ENCODE measurements around the gene ZNF382.
"Not testable (repeated sequence)": the region's sequence is repeated elsewhere in the genome, so short reads cannot be mapped to it uniquely, and the experiment has no call there.

ZNF382 gene

DNA sequence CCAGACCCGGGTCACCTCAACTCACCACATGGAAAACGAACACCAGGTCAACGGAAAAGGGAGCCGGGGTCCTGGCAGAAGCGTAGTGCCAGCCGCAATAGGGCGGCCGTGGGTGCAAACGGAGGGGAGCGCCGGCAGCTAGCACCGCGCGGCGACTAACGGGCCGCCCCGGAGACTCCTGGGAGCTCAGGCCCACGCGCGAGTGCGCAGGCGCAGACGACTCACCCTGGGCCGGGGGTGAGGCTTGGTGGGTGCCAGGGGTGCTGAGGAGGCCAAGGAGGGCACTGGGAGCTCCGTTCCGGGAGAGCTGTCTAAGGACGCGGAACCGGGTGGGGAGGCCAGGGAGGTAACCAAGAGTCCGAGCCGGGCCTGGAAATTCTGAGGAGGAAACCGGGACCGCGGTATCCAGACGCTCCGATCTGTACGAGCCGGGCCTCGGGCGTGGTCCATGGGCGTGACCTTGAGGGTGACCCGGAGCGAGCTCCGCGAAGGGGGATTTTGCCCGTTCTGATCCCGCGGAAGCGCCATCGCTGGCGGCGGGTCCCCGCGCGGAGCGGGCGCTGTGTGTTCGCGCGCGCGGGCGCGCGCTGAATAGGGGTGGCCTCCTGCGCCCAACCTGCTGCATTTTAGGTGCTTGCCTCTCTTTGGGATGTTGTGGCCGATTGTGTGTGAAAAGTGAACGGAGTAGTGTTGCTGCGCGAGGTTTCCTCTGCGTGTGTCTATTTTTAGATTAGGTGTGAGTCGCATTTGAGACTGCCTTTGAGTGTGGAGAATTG, at the start of gene ZNF382:
Gene ZNF382 (plus strand): TSS at position 213 of the 776 bp plus-strand sequence. CDS start 4,602 bp downstream, outside the sequence.
- DNase-seq (ENCODE audit: low read depth, low spot score): peak; percentile 73

DNA sequence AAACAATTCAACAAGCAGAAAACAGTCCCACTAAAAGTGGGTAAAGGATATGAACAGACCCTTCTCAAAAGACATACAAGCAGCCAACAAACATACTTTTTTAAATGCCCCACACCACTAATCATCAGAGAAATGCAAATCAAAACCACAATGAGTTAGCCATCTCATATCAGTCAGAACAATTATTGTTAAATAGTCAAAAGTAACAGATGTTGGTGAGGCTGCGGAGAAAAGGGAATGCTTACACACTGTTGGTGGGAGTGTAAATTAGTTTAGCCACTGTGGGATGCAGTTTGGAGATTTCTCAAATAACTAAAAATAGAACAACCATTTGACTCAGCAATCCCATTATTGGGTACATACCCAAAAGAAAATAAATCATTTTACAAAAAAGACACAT, 40.7 kb upstream of the ZNF382 start:
- DNase-seq (ENCODE audit: low read depth, low spot score): no peak

GRCh38 chr19:36572593-36573019, 32.5 kb upstream of the ZNF382 start:
- DNase-seq (ENCODE audit: low read depth, low spot score): no peak

DNA sequence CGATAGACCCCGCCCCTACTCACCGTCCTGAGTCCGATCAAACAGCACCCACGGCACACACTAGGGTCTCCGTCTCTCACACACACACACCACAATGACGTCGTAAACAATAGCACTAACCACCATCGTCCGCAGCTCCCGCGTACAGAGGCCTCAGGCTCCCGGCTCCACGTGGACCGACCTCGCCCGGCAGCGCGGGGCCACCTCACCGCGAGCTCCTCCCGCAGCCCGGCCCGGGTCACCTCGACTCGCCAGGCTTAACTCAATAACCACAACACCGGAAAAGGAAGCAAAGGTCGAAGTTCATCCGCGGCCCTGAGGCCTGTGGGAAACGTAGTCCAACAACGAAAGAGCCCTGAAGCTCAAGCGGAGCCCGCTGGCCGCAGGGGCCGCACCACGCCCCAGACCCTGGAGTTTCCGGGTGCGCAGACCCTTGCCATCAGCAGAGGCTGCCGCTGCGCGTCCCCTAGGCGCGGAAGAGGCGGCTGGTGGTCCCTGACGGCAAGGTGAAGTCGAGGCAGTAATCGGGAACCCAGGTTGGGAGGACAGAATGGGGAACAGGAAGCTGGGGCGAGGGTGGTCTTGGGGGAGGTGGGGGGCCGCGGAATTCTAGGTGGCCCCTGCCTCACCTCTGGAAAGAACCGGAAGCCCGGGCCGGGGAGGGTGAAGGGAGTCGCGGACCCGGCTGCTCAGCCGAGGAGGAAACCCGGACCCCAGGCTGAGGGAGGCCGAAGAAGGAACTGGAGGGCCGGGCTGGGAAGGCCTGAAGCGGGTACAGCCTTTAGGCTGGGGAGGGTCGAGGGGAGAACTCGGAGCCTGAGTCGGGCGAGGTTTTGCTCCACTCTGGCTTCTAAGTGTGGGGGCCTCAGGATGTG, 31.9 kb upstream of the ZNF382 start, which contains the start of gene ZNF529:
Gene ZNF529 (minus strand): TSS at position 273 of the 875 bp plus-strand sequence. CDS start 946 bp downstream, outside the sequence.
- DNase-seq (ENCODE audit: low read depth, low spot score): peak; percentile 61

DNA sequence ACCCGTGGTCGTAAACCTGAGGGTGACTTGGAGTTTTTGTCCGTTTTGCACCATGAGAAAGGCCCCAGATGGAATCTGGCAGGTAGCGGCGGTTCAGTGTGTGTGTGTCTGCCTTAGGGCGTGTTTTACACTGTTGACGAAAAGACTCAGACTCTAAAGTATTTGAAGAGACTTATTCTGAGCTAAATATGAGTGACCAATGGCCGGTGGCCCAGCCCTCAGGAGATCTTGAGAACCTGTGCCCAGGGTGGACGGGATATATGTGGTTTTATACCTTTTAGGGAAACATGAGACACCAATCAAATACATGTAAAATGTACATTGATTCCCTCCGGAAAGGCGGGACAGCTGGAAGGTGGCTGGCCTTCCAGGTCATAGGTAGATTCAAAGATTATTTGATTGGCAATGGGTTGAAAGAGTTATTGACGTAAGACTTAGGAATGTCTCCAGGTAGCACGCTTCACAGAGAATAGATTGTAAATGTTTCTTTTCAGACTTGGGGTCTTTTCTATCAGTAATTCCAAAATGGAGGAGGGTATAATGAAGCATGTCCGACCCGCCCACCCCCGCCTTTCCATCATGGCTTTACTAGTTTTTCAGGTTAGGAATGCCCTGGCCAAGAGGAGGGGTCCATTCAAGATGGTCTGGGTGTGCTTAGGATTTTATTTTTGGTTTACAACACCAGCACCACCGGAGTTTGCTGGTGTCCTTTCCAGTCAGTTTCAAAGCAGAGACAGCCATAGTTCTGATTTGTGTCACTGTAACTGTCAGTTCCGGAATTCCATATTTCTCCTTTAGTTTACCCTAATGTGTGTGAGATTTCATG, 31.0 kb upstream of the ZNF382 start:
- no peak for DNase-seq (ENCODE audit: low read depth, low spot score)

- DNase-seq (ENCODE audit: low read depth, low spot score): no peak
Observed at GRCh38 chr19:36574741-36575140, 30.4 kb upstream of the ZNF382 start.

DNA sequence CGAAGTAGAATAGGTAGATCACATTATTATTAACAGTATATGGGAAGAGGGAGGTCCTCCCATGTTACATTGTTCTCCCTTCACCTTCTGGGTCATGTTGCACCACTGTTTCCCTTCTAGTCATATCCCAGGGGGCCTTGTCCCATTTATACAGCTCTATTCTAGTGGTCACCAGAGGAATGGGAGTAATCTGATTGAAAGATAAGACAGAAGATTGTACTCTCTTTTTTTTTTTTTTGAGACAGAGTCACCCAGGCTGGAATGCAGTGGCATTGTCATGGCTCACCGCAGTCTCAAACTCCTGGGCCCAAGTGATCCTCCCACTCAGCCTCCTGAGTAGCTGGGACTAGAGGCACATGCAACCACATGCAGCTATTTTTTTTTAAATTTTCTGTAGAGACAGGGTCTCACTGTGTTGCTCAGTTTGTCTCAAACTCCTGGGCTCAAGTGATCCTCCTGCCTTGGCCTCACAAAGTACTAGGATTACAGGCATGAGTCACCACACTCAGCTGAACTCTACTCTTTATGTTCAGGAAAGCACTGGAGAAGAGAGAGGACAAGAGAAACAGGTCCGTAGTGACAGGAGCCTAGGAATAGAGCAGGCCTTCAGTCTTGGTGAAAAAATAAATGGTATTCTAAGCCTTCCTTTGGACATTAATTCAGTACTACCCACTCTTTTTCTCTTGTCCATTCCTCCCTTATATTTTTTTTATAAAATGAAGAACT, 27.7 kb upstream of the ZNF382 start:
- no peak for DNase-seq (ENCODE audit: low read depth, low spot score)

- no peak for DNase-seq (ENCODE audit: low read depth, low spot score)
Observed at GRCh38 chr19:36579255-36579654, 25.9 kb upstream of the ZNF382 start.

- not testable (repeated sequence) for DNase-seq (ENCODE audit: low read depth, low spot score)
Observed at GRCh38 chr19:36602681-36603080, 2.4 kb upstream of the ZNF382 start.

- DNase-seq (ENCODE audit: low read depth, low spot score): peak; percentile 77
Observed at GRCh38 chr19:36604656-36605100, 435 bp upstream of the ZNF382 start.

DNA sequence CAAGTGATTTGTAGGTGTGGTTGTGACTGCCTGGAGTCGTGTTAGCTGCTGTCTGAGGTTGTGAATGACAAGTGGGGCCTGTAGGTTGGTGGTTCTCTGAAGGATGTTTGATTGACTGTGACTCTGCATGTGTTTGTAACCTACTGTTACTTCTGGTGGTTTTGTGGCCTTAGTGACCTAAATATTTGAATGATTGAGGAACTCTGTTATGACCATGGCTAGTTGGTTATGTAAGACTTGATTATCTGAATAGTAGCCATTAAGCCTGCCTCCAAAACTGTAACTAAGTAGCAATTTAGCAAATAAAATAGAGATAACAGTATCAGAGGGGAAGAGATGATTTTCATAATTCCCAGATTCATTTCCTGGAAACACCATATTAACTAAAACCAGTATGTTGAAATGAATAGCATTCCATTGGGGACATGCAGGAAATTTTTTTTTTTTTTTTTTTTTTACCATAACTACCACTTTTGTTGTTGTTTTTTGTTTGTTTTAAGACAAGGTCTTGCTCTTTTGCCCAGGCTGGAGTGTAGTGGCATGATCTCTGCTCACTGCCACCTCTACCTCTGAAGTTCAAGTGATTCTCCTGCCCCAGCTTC, 865 bp downstream of the ZNF382 start:
- DNase-seq (ENCODE audit: low read depth, low spot score): no peak

GRCh38 chr19:36627057-36627456, 21.9 kb downstream of the ZNF382 start:
- no peak for DNase-seq (ENCODE audit: low read depth, low spot score)

DNA sequence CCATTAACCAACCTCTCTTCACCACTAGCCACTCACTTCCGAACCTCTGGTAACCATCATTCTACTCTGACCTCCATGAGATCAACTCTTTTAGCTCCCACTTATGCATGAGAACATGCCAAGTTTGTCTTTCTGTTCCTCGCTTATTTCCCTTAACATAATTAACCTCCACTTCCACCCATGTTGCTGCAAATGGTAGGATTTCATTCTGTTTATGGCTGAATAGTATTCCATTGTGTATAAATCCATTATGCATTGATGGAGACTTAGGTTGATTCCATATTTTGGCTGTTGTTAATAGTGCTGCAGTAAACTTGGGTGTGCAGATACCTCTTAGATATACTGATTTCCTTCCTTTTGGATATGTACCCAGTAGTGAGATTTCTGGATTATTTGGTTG, 30.2 kb downstream of the ZNF382 start:
- DNase-seq (ENCODE audit: low read depth, low spot score): no peak

DNA sequence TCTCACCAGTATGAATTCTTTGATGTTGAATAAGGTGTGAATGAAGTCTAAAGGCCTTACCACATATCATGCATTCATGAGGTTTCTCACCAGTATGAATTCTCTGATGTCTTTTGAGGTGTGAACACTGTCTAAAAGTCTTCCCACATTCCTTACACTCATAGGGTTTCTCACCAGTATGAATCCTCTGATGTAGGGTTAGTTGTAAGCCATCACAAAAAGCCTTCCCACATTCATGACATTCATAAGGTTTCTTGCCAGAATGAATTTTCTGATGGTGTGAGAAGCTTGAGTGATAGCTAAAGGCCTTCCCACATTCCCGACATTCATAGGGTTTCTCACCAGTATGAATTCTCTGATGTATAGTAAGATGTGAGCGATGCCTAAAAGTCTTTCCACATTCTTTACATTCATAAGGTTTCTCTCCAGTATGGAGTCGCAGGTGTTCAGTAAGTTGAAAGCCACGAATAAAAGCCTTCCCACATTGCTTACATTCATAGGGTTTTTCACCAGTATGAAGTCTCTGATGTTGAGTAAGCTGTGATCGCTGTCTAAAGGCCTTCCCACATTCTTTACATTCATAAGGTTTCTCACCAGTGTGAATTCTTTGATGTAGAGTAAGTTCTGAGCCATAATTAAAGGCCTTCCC, 33.9 kb downstream of the ZNF382 start:
- no peak for DNase-seq (ENCODE audit: low read depth, low spot score)

GRCh38 chr19:36646746-36647145, 41.6 kb downstream of the ZNF382 start:
- no peak for DNase-seq (ENCODE audit: low read depth, low spot score)

GRCh38 chr19:36652958-36653357, 47.8 kb downstream of the ZNF382 start:
- no peak for DNase-seq (ENCODE audit: low read depth, low spot score)

GRCh38 chr19:36665832-36666231, 60.7 kb downstream of the ZNF382 start:
- no peak for DNase-seq (ENCODE audit: low read depth, low spot score)

DNA sequence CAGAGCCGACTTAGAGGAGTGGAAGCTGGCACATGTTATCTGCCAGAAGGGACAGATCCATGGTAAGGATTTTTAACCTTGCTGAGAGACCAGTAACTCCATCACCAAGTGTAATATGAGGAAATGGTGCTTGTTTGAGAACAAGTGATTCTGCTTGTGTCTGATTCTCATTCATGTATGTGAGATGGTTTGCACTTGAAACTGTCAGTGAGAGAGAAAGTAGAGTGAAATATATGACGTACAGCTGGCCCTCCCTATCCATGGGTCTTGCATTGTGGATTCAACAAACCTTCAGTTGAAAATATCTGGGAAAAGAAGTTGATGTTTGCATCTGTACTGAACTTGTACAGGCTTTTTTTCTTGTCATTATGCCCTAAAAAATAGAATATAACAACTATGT, 63.5 kb downstream of the ZNF382 start:
- no peak for DNase-seq (ENCODE audit: low read depth, low spot score)

- DNase-seq (ENCODE audit: low read depth, low spot score): no peak
Observed at GRCh38 chr19:36672368-36672767, 67.3 kb downstream of the ZNF382 start.

DNA sequence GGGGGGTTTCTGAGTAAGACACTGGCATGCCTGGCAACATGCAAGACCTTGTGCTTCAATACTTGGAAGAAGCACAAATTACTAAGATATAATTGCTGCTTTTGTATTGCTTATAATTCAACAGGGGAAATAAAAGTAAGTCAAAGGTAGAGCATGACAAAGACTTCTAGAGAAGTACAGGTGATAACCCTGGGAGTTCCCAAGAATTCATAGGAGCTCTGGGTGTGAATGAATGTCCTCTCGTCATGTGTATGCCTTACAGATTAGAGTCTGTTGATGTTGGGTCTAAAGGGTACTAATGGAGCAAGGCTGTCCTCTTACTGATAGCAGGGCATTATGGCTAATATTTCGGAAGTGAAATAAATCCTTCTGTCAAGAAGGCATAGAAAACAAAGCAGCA, 69.1 kb downstream of the ZNF382 start:
- DNase-seq (ENCODE audit: low read depth, low spot score): no peak

All from activated naive CD8-positive, alpha-beta T cell treated with anti-CD3 and anti-CD28 coated beads, Interleukin-2, amount 50 U/mL, for 16 hours (primary cell).